ENCODE measurements around the gene SENP1.

The SENP1 gene

DNA sequence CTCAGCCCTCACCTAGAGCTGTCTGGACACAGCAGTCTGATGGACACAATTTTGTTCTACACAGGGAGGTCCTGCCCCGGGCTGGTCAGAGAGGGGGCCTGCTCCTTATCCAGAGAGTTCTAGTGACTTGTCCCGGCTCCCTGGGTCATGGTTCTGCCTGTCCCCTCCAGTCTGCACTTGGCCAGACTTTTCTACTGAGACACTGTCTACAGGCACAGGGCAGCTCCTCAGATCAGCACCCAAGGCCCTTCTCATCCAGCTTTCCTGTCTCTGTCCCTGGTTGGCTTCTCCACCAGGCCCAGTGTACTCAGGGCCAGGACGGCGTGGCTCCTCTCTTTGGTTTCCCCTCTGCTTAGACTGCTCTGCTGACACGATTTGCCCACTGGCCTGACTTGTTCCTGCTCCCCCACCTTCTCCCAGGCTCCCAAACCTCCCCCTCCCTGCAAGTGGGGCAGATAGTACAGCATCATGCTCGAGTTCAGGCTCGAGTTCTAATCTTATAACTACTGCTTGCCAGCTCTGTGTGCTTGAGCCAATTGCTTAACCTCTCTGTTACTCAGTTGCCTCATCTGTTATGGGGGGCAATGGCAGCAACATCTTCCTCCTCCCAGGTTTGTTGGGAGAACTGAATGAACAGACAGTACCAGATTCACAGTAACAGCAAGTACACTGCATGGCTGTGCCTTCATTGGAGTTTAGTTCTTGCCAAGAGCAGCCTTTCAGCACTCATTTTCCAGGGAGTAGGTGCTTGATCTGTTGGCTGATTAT is 79.6 kb downstream of the SENP1 start:
- no peak overlapping the region for H3K4me3 ChIP-seq (ENCODE audit: low read depth, low read length)
- no peak for DNase-seq (ENCODE audit: low read depth)
- TF ChIP-seq, protein P1, sequence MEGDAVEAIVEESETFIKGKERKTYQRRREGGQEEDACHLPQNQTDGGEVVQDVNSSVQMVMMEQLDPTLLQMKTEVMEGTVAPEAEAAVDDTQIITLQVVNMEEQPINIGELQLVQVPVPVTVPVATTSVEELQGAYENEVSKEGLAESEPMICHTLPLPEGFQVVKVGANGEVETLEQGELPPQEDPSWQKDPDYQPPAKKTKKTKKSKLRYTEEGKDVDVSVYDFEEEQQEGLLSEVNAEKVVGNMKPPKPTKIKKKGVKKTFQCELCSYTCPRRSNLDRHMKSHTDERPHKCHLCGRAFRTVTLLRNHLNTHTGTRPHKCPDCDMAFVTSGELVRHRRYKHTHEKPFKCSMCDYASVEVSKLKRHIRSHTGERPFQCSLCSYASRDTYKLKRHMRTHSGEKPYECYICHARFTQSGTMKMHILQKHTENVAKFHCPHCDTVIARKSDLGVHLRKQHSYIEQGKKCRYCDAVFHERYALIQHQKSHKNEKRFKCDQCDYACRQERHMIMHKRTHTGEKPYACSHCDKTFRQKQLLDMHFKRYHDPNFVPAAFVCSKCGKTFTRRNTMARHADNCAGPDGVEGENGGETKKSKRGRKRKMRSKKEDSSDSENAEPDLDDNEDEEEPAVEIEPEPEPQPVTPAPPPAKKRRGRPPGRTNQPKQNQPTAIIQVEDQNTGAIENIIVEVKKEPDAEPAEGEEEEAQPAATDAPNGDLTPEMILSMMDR (conservative IDR thresholded peaks at IDR 0.05; ENCODE audit: low read depth, low read length): no peak

DNA sequence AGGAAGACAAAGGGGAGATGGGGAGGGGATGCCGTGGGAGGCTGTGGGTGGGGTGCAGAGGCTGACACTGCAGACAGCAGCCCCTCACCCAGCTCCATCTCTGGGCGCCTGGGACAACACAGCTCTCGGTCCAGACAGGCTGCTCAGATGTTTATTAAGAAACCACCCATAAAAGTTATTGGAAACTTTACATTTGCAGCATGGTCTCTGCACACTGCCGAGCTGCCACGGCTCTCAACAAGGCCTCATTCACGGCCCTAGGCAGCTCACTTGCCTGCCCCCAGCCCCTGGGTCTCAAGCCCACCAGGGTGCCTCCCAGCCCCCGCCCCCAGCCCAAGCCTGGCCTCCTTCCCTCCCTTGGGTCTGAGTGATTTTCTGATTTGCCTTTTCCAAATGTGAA is 80.6 kb downstream of the SENP1 start:
- TF ChIP-seq, protein P1 (conservative IDR thresholded peaks at IDR 0.05; ENCODE audit: low read depth, low read length): no peak
- no peak overlapping the region for H3K4me3 ChIP-seq (ENCODE audit: low read depth, low read length)
- DNase-seq (ENCODE audit: low read depth): no peak

DNA sequence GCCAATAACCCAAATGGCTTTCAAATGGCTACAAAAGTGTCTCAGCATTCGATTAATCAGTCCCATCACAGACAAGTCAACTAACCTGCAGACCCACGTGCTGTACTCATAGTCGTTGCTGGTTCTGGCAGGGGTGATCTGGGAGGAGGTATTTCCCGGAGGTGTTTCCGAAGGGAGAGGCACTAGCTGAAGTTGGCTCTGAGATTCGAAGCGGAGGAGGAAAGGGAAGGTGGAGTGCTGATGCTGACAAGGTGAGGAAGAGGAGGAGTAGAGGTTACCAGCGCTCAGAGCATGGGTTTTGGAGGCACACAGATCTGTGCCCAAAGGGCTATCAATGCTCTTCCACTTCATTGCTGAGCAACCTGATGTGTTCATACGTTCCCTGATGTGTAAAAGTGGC is 81.1 kb downstream of the SENP1 start:
- TF ChIP-seq, protein P1 (conservative IDR thresholded peaks at IDR 0.05; ENCODE audit: low read depth, low read length): no peak
- no peak overlapping the region for H3K4me3 ChIP-seq (ENCODE audit: low read depth, low read length)
- DNase-seq (ENCODE audit: low read depth): no peak

DNA sequence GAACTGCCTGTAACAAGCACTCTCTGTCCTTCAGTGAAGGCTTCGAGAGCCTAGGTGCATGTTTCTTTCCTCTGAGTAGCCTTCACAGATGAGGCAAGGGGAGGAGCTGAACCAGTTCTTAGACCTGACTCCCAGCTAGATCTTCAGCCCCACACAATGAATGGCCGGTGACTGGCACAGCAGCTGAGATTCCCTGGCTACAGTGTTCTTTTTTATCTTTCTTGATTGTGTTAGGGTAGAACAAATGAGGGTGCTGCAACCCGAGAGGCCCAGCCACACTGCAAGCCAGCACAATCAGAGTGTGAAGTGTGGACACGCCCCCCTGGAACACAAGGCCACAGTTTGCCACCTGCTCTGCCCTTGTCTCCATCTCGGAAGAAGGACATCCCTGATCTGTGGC is 82.5 kb downstream of the SENP1 start:
- TF ChIP-seq, protein P1 (conservative IDR thresholded peaks at IDR 0.05; ENCODE audit: low read depth, low read length): no peak
- DNase-seq (ENCODE audit: low read depth): no peak
- no peak overlapping the region for H3K4me3 ChIP-seq (ENCODE audit: low read depth, low read length)

DNA sequence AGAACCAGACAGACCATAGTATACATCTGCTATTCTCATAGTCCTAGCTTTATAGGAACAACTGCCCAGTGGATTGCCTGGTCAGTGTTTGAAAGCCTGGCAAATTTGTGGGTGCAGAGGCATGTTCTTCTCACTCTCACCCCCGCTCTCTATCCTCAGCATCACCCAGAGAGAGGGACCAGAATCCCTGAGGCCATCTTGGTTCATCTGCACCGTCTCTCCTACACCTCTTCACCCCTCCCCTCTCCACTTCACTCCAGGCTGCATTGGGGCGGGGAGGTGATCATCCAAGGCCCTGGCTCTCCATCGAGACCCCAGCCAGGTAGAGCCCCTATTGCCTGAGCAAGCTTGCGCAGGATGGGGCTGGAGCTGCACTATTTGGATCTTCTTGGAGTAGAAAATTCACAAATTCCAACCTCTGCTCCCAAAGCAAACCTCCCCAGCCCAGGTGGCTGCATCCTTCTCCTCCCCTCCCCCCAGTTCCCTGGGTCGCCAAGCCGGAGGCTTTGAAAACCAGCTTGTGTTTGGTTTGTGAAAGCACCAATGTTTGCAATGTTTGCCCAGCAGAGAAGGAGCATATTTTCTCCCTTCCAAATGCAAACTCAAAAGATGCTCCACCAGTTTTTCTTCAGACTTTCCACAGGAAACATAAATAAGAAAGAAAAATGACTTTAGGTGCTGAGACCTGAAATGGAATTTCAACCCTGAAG is 83.0 kb downstream of the SENP1 start:
- TF ChIP-seq, protein P1 (conservative IDR thresholded peaks at IDR 0.05; ENCODE audit: low read depth, low read length): no peak
- DNase-seq (ENCODE audit: low read depth): no peak
- no peak overlapping the region for H3K4me3 ChIP-seq (ENCODE audit: low read depth, low read length)

DNA sequence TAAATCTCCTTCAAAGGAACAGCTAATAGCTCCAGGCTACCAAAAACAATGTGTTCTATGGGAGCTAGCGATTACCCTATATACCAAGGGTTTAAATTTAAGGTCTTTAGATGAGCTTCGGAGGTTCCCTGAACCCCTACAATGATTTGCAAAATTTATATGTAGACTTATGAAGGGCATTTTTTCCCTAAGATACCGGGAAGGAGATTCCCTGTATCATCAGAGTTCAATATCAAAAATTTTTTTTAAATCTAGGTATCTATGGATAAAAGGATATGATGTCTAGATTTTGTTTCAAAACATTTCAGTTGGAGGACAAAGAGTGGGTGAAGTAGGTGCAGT is 83.7 kb downstream of the SENP1 start:
- TF ChIP-seq, protein P1 (conservative IDR thresholded peaks at IDR 0.05; ENCODE audit: low read depth, low read length): no peak
- H3K4me3 ChIP-seq (ENCODE audit: low read depth, low read length): no peak overlapping the region
- no peak for DNase-seq (ENCODE audit: low read depth)
